SK-N-MC (cell line): ENCODE measurements around the gene URAD.

Experiments
- EZH2 ChIP-seq: fragments of 200-600 bp; sonication (generic); IDR thresholded peaks from one replicate; pipeline ENCODE4 v1.6.1; 2017; ENCODE audit warnings: antibody characterized with exemption
- POLR2AphosphoS5 ChIP-seq: IDR thresholded peaks from 2 replicates; pipeline ENCODE4 v1.6.1; 2012; ENCODE audit warnings: mild to moderate bottlenecking, low read depth, low read length, borderline replicate concordance

DNA sequence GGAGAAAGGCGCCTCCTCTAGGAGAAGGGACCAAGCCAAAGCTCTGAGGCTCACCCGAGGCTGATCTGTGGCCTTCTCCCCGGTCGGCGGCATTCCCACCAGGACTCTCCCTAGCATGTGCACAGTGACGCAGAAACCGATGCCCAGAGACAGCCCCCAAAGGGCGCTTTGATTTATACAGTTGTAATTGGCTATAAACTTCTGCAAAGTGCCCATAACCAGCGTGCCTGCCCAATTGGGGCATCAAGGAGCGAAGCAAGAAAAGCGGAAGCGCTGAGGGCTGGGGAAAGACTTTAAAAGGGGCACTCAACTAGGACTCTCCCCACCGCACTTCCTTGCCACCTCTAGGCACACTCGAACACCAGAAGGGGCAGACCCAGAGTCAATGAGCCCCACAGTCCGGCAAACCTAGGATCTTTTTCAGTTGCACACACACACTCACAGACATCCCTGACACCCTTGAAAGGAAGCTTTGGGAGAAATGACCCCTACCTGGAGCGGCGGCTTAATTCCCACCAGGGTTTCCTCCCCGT, 21.2 kb downstream of the URAD start:
- TF ChIP-seq EZH2 (no peak), POLR2AphosphoS5 (no peak)
